ENCODE results near the gene SERPINA9. TPM values are rescaled to one million over a fixed set of nuclear protein-coding genes. Genes with fewer than 3 reads are reported as not detected.

The SERPINA9 gene
- total and polyA plus RNA-seq, 7 donors, result not detected

- H3K4me1 ChIP-seq, result no peaks in the 10 kb centered on the region
- intact Hi-C loops (cut with DNase I), result no loop called here
- ATAC-seq (no peak), DNase-seq (no peak)
- no peaks in the 10 kb centered on the region for H3K9me3 ChIP-seq
- peaks cover 0 to 2% (median 0%) of the 10 kb centered on the region in 3 donors for H3K27me3 ChIP-seq (ENCODE audit: insufficient read depth in 3 of 3, low read length in 2 of 3)
- H3K4me3 ChIP-seq, result no peak overlapping the region
- TF ChIP-seq CTCF (IDR thresholded peaks at IDR 0.05), result no peak
- no peaks in the 10 kb centered on the region for H3K36me3 ChIP-seq (ENCODE audit: insufficient read depth in 1 of 2, low read depth in 1 of 2)
- no peak overlapping the region for H3K27ac ChIP-seq
- 77 to 79% (median 78%) methylated on average over 3 of the region's 3 CpGs for WGBS, 3 donors
These were observed 22.2 kb upstream of the SERPINA9 start for GRCh38 chr14:94498215-94498614.

GRCh38 chr14:94494085-94494484 is 18.1 kb upstream of the SERPINA9 start:
- 50 to 59% (median 56%) methylated on average over 4 of the region's 4 CpGs for WGBS, 3 donors
- Histone ChIP-seq H3K4me1 (no peaks in the 10 kb centered on the region), H3K27me3 (ENCODE audit: insufficient read depth in 3 of 3, low read length in 2 of 3) (peaks cover 0 to 4% (median 2%) of the 10 kb centered on the region in 3 donors), H3K9me3 (no peaks in the 10 kb centered on the region), H3K27ac (no peak overlapping the region), H3K36me3 (ENCODE audit: insufficient read depth in 1 of 2, low read depth in 1 of 2) (no peaks in the 10 kb centered on the region), H3K4me3 (no peak overlapping the region)
- ATAC-seq, result no peak
- intact Hi-C loops (cut with DNase I), result no loop called here
- DNase-seq, result no peak
- no peak for TF ChIP-seq CTCF (IDR thresholded peaks at IDR 0.05)

- no peak overlapping the region for H3K27ac ChIP-seq
These were observed 15.5 kb upstream of the SERPINA9 start for GRCh38 chr14:94491511-94491910.

GRCh38 chr14:94489336-94489735 is 13.3 kb upstream of the SERPINA9 start:
- H3K27ac ChIP-seq, result no peak overlapping the region
- DNase-seq (no peak), ATAC-seq (no peak)
- H3K27me3 ChIP-seq (ENCODE audit: insufficient read depth in 3 of 3, low read length in 2 of 3), result peaks cover 0 to 12% (median 2%) of the 10 kb centered on the region in 3 donors
- H3K9me3 ChIP-seq, result no peaks in the 10 kb centered on the region
- intact Hi-C loops (cut with DNase I), result loop anchor here in 1 of 2 donors (5.0 to 10.0 kb wide), 3 partner anchors 62 to 355 kb away; no protein-coding TSS in a partner anchor
- TF ChIP-seq CTCF (IDR thresholded peaks at IDR 0.05), result no peak
- no peaks in the 10 kb centered on the region for H3K4me1 ChIP-seq
- WGBS, 3 donors, result 63 to 65% (median 64%) methylated on average over 11 of the region's 11 CpGs
- H3K4me3 ChIP-seq, result no peak overlapping the region
- no peaks in the 10 kb centered on the region for H3K36me3 ChIP-seq (ENCODE audit: insufficient read depth in 1 of 2, low read depth in 1 of 2)

More at GRCh38 chr14:94491511-94491910, 15.5 kb upstream of the SERPINA9 start:
- intact Hi-C loops (cut with DNase I), result no loop called here
- ATAC-seq (no peak), DNase-seq (no peak)
- 41 to 46% (median 46%) methylated on average over 4 of the region's 4 CpGs for WGBS, 3 donors
- Histone ChIP-seq H3K4me1 (no peaks in the 10 kb centered on the region), H3K27me3 (ENCODE audit: insufficient read depth in 3 of 3, low read length in 2 of 3) (peaks cover 0 to 10% (median 2%) of the 10 kb centered on the region in 3 donors), H3K9me3 (no peaks in the 10 kb centered on the region), H3K36me3 (ENCODE audit: insufficient read depth in 1 of 2, low read depth in 1 of 2) (no peaks in the 10 kb centered on the region), H3K4me3 (no peak overlapping the region)
- no peak for TF ChIP-seq CTCF (IDR thresholded peaks at IDR 0.05)

GRCh38 chr14:94486883-94487282 is 10.9 kb upstream of the SERPINA9 start:
- H3K9me3 ChIP-seq, result no peaks in the 10 kb centered on the region
- H3K4me3 ChIP-seq, result no peak overlapping the region
- WGBS, 3 donors, result 24 to 44% (median 27%) methylated on average over 5 of the region's 5 CpGs
- H3K36me3 ChIP-seq (ENCODE audit: insufficient read depth in 1 of 2, low read depth in 1 of 2), result no peaks in the 10 kb centered on the region
- no peak overlapping the region for H3K27ac ChIP-seq
- intact Hi-C loops (cut with DNase I), result loop anchor here in 1 of 2 donors (5.0 to 10.0 kb wide), 3 partner anchors 60 to 352 kb away; no protein-coding TSS in a partner anchor
- DNase-seq (no peak), ATAC-seq (no peak)
- H3K27me3 ChIP-seq (ENCODE audit: insufficient read depth in 3 of 3, low read length in 2 of 3), result peaks cover 0 to 12% (median 2%) of the 10 kb centered on the region in 3 donors
- no peaks in the 10 kb centered on the region for H3K4me1 ChIP-seq
- TF ChIP-seq CTCF (IDR thresholded peaks at IDR 0.05), result no peak
